K562 (cell line): ENCODE measurements around the gene TARBP2. TPM values are rescaled to one million over a fixed set of nuclear protein-coding genes. Genes with fewer than 3 reads are reported as not detected.

Experiments
- BCOR ChIP-seq: fragments of 450-650 bp; IDR thresholded peaks from 2 replicates; pipeline ENCODE4 v1.6.1; 2016
- CAMTA2 ChIP-seq: fragments of 250-450 bp; sonication (Bioruptor Pico); conservative IDR thresholded peaks from 2 replicates; pipeline ENCODE4 v1.5.1; 2022
- CBX1 ChIP-seq: sonication (generic); IDR thresholded peaks from 2 replicates; pipeline ENCODE4 v1.6.1; 2016; ENCODE audit warnings: antibody characterized with exemption, low read depth, mild to moderate bottlenecking
- CHD2 ChIP-seq: IDR thresholded peaks from 2 replicates; pipeline ENCODE4 v1.6.1; 2011; ENCODE audit warnings: low read depth, low read length
- CTBP1 ChIP-seq: fragments of 450-650 bp; IDR thresholded peaks from 2 replicates; pipeline ENCODE4 v1.6.1; 2016; ENCODE audit warnings: borderline replicate concordance
- DPF2 ChIP-seq: fragments of 450-650 bp; IDR thresholded peaks from 2 replicates; pipeline ENCODE4 v1.6.1; 2016
- JUND ChIP-seq, 2 experiments: IDR thresholded peaks; 2 replicates in 1 of 2; 3 replicates in 1 of 2; pipeline ENCODE4 v1.6.1; 2011; ENCODE audit warnings: borderline replicate concordance in 2 of 2, low read depth in 2 of 2, low read length in 2 of 2, improper control_type of control experiment in 1 of 2, missing biosample characterization in 1 of 2, missing genetic modification characterization in 1 of 2, missing genetic modification reagents in 1 of 2
- MAFF ChIP-seq: IDR thresholded peaks from 2 replicates; pipeline ENCODE4 v1.6.1; 2012; ENCODE audit warnings: low read length, improper control_type of control experiment
- MNT ChIP-seq, 2 experiments: fragments of 450-650 bp; conservative IDR thresholded peaks; 2 replicates each; pipeline ENCODE4 v1.6.1; 2017; ENCODE audit warnings: mild to moderate bottlenecking in 2 of 2, moderate library complexity in 2 of 2
- MXI1 ChIP-seq: IDR thresholded peaks from 2 replicates; pipeline ENCODE4 v1.6.1; 2011; ENCODE audit warnings: low read depth, mild to moderate bottlenecking, improper control_type of control experiment, low read length
- NFATC3 ChIP-seq: fragments of 450-650 bp; IDR thresholded peaks from 2 replicates; pipeline ENCODE4 v1.6.1; 2017; ENCODE audit warnings: mild to moderate bottlenecking
- RBM34 ChIP-seq: fragments of 200-400 bp; formaldehyde crosslinking; IDR thresholded peaks from 2 replicates; pipeline ENCODE4 v1.6.1; 2018; ENCODE audit warnings: low read length, borderline replicate concordance; ENCODE audit not compliant: insufficient read depth
- RFX7 ChIP-seq: fragments of 250-450 bp; sonication (Bioruptor Pico); IDR thresholded peaks from 2 replicates; pipeline ENCODE4 v1.5.1; 2021; ENCODE audit warnings: mild to moderate bottlenecking
- SAFB ChIP-seq: fragments of 200-400 bp; formaldehyde crosslinking; IDR thresholded peaks from 2 replicates; pipeline ENCODE4 v1.6.1; 2017; ENCODE audit warnings: low read depth, low read length, borderline replicate concordance
- SMAD2 ChIP-seq: fragments of 150-350 bp; IDR thresholded peaks from 2 replicates; pipeline ENCODE4 v1.6.1; 2014; ENCODE audit warnings: low read depth, mild to moderate bottlenecking, low read length
- SMAD4 ChIP-seq: fragments of 250-450 bp; sonication (Bioruptor Pico); conservative IDR thresholded peaks from 2 replicates; pipeline ENCODE4 v1.8.0; 2021; ENCODE audit warnings: inconsistent platforms, mild to moderate bottlenecking, moderate library complexity
- SOX6 ChIP-seq: fragments of 450-650 bp; IDR thresholded peaks from 2 replicates; pipeline ENCODE4 v1.6.1; 2014; ENCODE audit warnings: mild to moderate bottlenecking
- STAG1 ChIP-seq: sonication (generic); formaldehyde crosslinking; IDR thresholded peaks from 2 replicates; pipeline ENCODE4 v1.5.0; 2020; ENCODE audit warnings: missing genetic modification reagents, borderline replicate concordance
- TSHZ1 ChIP-seq: fragments of 250-450 bp; sonication (Bioruptor Pico); IDR thresholded peaks from 2 replicates; pipeline ENCODE4 v1.4.0; 2020; ENCODE audit warnings: mild to moderate bottlenecking, moderate library complexity
- ZBTB26 ChIP-seq: fragments of 450-650 bp; formaldehyde crosslinking; IDR thresholded peaks from 2 replicates; pipeline ENCODE4 v1.4.0; 2022; ENCODE audit warnings: missing genetic modification characterization
- ZBTB7A ChIP-seq: IDR thresholded peaks from 2 replicates; pipeline ENCODE4 v1.6.1; 2011; ENCODE audit warnings: low read depth, mild to moderate bottlenecking, low read length, moderate library complexity, borderline replicate concordance; ENCODE audit not compliant: control insufficient read depth
- ZNF121 ChIP-seq: sonication (generic); formaldehyde crosslinking; conservative IDR thresholded peaks from 2 replicates; pipeline ENCODE4 v1.8.0; 2022; ENCODE audit warnings: missing genetic modification reagents
- ZNF239 ChIP-seq: fragments of 250-450 bp; sonication (Bioruptor Pico); IDR thresholded peaks from 2 replicates; pipeline ENCODE4 v1.4.0; 2020; ENCODE audit warnings: mild to moderate bottlenecking
- ZNF57 ChIP-seq: fragments of 450-650 bp; formaldehyde crosslinking; IDR thresholded peaks from 2 replicates; pipeline ENCODE4 v1.4.0; 2020; ENCODE audit warnings: mild to moderate bottlenecking, moderate library complexity
- ZNF75A ChIP-seq: fragments of 450-650 bp; formaldehyde crosslinking; IDR thresholded peaks from 2 replicates; pipeline ENCODE4 v1.4.0; 2020; ENCODE audit warnings: mild to moderate bottlenecking
- polyA plus RNA-seq, 8 experiments: library from polyadenylated mRNA; depleted of rRNA in 4 of 8; stranded (reverse) in 5 of 8; unstranded in 3 of 8; fragments of >200 nt; fragmentation: Nextera tagmentation in 2 of 8; fragmentation: Illumina TruSeq in 1 of 8; extraction: Ambion mirVana in 2 of 8; extraction: Trizol in 1 of 8; gene quantifications; 2 replicates each; pipeline versions ENCODE4 v1.2.1 to v1.2.3, GENCODE V29; 2011 to 2014; ENCODE audit warnings: inconsistent platforms in 1 of 8, missing spikeins in 1 of 8
- total RNA-seq, 7 experiments: library from RNA; depleted of rRNA in 6 of 7; stranded (reverse); fragments of >200 nt in 6 of 7; fragmentation: Illumina TruSeq in 2 of 7; extraction: Trizol in 2 of 7; gene quantifications; 2 replicates each; pipeline versions ENCODE4 v1.2.1 to v1.2.3, GENCODE V29; 2011 to 2021; ENCODE audit warnings: low replicate concordance in 1 of 7

Gene TARBP2
- total and polyA plus RNA-seq, 9 of the 15 experiments (the other 6 are each of a cell fraction or from before 2014, with no cell fraction given): 5.6 to 69.0 (median 44.6) TPM

- TF ChIP-seq ZBTB26 (no peak), TSHZ1 (CRISPR knock-in tag) (no peak), MXI1 (no peak), SOX6 (no peak), SMAD2 (no peak), CHD2 (no peak), NFATC3 (no peak), CBX1 (no peak), SMAD4 (CRISPR knock-in tag) (0 out of 2 replicates have a peak, but pooled peaks have one; percentile 7), MNT (conservative IDR thresholded peaks at IDR 0.05) (no peak), ZBTB7A (no peak), MAFF (no peak), ZNF75A (CRISPR knock-in tag) (no peak), BCOR (no peak), RBM34 (no peak), SAFB (no peak), ZNF239 (CRISPR knock-in tag) (no peak), JUND (IDR thresholded peaks at IDR 0.05; ENCODE audit: borderline replicate concordance, low read depth, low read length) (no peak), JUND (tag; IDR thresholded peaks at IDR 0.05; ENCODE audit: borderline replicate concordance, low read depth, low read length) (no peak), ZNF121 (no peak), STAG1 (no peak), DPF2 (peak; percentile 41; the same call in 1 of the 2 replicates), CTBP1 (no peak), ZNF57 (CRISPR knock-in tag) (no peak), CAMTA2 (CRISPR knock-in tag) (0 out of 2 replicates have a peak, but pooled peaks have one; percentile 71), RFX7 (CRISPR knock-in tag) (no peak)
Observed at GRCh38 chr12:53501615-53502181, 615 bp downstream of the TARBP2 start (continued).
